K562 (cell line): ENCODE measurements around the gene APOBEC3A. TPM values are rescaled to one million over a fixed set of nuclear protein-coding genes. Genes with fewer than 3 reads are reported as not detected.

Experiments used
- ATAC-seq: fragments of 200-7000 bp; cut with Tn5 transposase; 3 replicates; pipeline ENCODE4 v1.9.1; 2020; ENCODE audit warnings: moderate library complexity
- BruUV-seq: library from RNA; stranded (reverse); fragments of 400-500 nt; replicated peaks from 2 replicates; lab custom pipeline; 2021; lab: Mats Ljungman, UMichigan
- CTCF ChIA-PET: fragments of 300-600 bp; formaldehyde crosslinking; extraction: SDS; loops from one replicate; lab custom pipeline; 2021; ENCODE audit warnings: low intra/inter-chr PET ratio; lab: Yijun Ruan, JAX
- POLR2A ChIA-PET: fragments of 300-600, 350-650 bp; sonication (Branson Sonifier 250); formaldehyde crosslinking; extraction: SDS; loops from one replicate; lab custom pipeline; 2021; ENCODE audit warnings: antibody characterized with exemption, inconsistent platforms; lab: Yijun Ruan, JAX
- DNase-seq, 4 experiments: peaks; one replicate each; pipeline versions ENCODE4 v3.0.0 to v3.0.0-alpha.2; 2011 to 2018; ENCODE audit warnings: low spot score in 3 of 4, mixed read lengths in 3 of 4; ENCODE audit errors: extremely low read depth in 1 of 4
- FAIRE-seq: peaks from 2 replicates; lab custom pipeline; 2011; peaks lifted over from hg19 to GRCh38; lab: Jason Lieb, UNC
- H2AFZ ChIP-seq: 2 replicates; pipeline ENCODE4 v1.6.0; 2011; ENCODE audit warnings: low read depth, low read length, control low read depth, inconsistent platforms
- H3K27ac ChIP-seq: fragments of 200-600 bp; 3 replicates; pipeline ENCODE4 v1.8.0; 2011; ENCODE audit warnings: low read depth, mild to moderate bottlenecking, control low read depth, inconsistent platforms, low read length, moderate library complexity, mixed read lengths; ENCODE audit errors: extremely low read depth
- H3K27me3 ChIP-seq, 2 experiments: fragments of 300-600 bp in 1 of 2; 2 replicates in 1 of 2; 3 replicates in 1 of 2; pipeline versions ENCODE4 v1.6.0 to v1.8.0; 2011; ENCODE audit warnings: inconsistent platforms in 2 of 2, low read length in 2 of 2, mild to moderate bottlenecking in 1 of 2, mixed read lengths in 1 of 2, moderate library complexity in 1 of 2; ENCODE audit not compliant: control insufficient read depth in 2 of 2, insufficient read depth in 2 of 2
- H3K36me3 ChIP-seq: fragments of 300-600 bp; 3 replicates; pipeline ENCODE4 v1.8.0; 2011; ENCODE audit warnings: mild to moderate bottlenecking, low read length, inconsistent platforms; ENCODE audit not compliant: control insufficient read depth, insufficient read depth
- H3K4me1 ChIP-seq, 2 experiments: fragments of 200-600 bp in 1 of 2; replicated peaks in 1 of 2; 2 replicates in 1 of 2; 3 replicates in 1 of 2; pipeline versions ENCODE4 v1.5.1 to v1.8.0; 2011; ENCODE audit warnings: inconsistent platforms in 2 of 2, low read length in 2 of 2, mild to moderate bottlenecking in 1 of 2, mixed read lengths in 1 of 2, moderate library complexity in 1 of 2; ENCODE audit not compliant: control insufficient read depth in 2 of 2, insufficient read depth in 2 of 2
- H3K4me2 ChIP-seq: 2 replicates; pipeline ENCODE4 v1.6.1; 2011; ENCODE audit warnings: low read length, control low read depth, inconsistent platforms, mixed read lengths; ENCODE audit not compliant: insufficient read depth
- H3K4me3 ChIP-seq: fragments of 200-600 bp; sonication (generic), shearing (Covaris generic); 2 replicates; pipeline ENCODE4 v1.5.1; 2016; ENCODE audit warnings: control low read depth, inconsistent platforms
- H3K79me2 ChIP-seq: fragments of 200-600 bp; 3 replicates; pipeline ENCODE4 v1.8.0; 2011; ENCODE audit warnings: low read length, inconsistent platforms; ENCODE audit not compliant: control insufficient read depth, insufficient read depth
- H3K9ac ChIP-seq, 2 experiments: 2 replicates each; pipeline versions ENCODE4 v1.6.0 to v1.6.1; 2011; ENCODE audit warnings: low read depth in 2 of 2, low read length in 2 of 2, control low read depth in 1 of 2, inconsistent platforms in 1 of 2, mild to moderate bottlenecking in 1 of 2, mixed read lengths in 1 of 2; ENCODE audit not compliant: insufficient read depth in 1 of 2
- H3K9me1 ChIP-seq: one replicate; pipeline ENCODE4 v1.6.0; 2011; ENCODE audit warnings: inconsistent platforms, mild to moderate bottlenecking, low read length, moderate library complexity; ENCODE audit not compliant: control insufficient read depth, insufficient read depth
- H3K9me3 ChIP-seq: replicated peaks from 2 replicates; pipeline ENCODE4 v1.5.1; 2011; ENCODE audit warnings: low read depth, low read length, inconsistent platforms; ENCODE audit not compliant: control insufficient read depth, insufficient read depth
- H4K20me1 ChIP-seq: replicated peaks from 2 replicates; pipeline ENCODE4 v1.6.1; 2011; ENCODE audit warnings: low read length, inconsistent platforms, mixed read lengths; ENCODE audit not compliant: control insufficient read depth, insufficient read depth
- EGR1 ChIP-seq: fragments of 450-650 bp; conservative IDR thresholded peaks from 2 replicates; pipeline ENCODE4 v1.6.1; 2017; ENCODE audit warnings: mild to moderate bottlenecking
- ELF2 ChIP-seq: fragments of 250-450 bp; sonication (Bioruptor Pico); IDR thresholded peaks from 2 replicates; pipeline ENCODE4 v1.5.0; 2021; ENCODE audit warnings: mild to moderate bottlenecking
- HBP1 ChIP-seq: fragments of 450-650 bp; formaldehyde crosslinking; IDR thresholded peaks from 2 replicates; pipeline ENCODE4 v1.4.0; 2022; ENCODE audit warnings: missing genetic modification characterization
- HMG20A ChIP-seq: fragments of 450-650 bp; formaldehyde crosslinking; conservative IDR thresholded peaks from 2 replicates; pipeline ENCODE4 v1.4.0; 2020; ENCODE audit warnings: mild to moderate bottlenecking, mixed read lengths
- KAT8 ChIP-seq: fragments of 450-650 bp; IDR thresholded peaks from 2 replicates; pipeline ENCODE4 v1.6.1; 2016; ENCODE audit warnings: low read depth, mild to moderate bottlenecking
- MAFF ChIP-seq: IDR thresholded peaks from 2 replicates; pipeline ENCODE4 v1.6.1; 2012; ENCODE audit warnings: low read length, improper control_type of control experiment
- RHOXF2B ChIP-seq: fragments of 250-450 bp; sonication (Bioruptor Pico); conservative IDR thresholded peaks from 2 replicates; pipeline ENCODE4 v1.5.1; 2021
- TAF7 ChIP-seq: fragments of 450-650 bp; IDR thresholded peaks from 2 replicates; pipeline ENCODE4 v1.6.1; 2016; ENCODE audit warnings: missing genetic modification characterization, missing compliant biosample characterization
- VEZF1 ChIP-seq: fragments of 200-800 bp; sonication (Bioruptor generic); IDR thresholded peaks from 2 replicates; pipeline ENCODE4 v1.6.1; 2017; ENCODE audit warnings: missing genetic modification characterization, missing compliant biosample characterization
- XRCC5 ChIP-seq: fragments of 200-400 bp; formaldehyde crosslinking; IDR thresholded peaks from 2 replicates; pipeline ENCODE4 v1.6.1; 2017; ENCODE audit warnings: low read depth, mild to moderate bottlenecking, low read length
- ZBTB17 ChIP-seq: fragments of 450-650 bp; formaldehyde crosslinking; IDR thresholded peaks from 2 replicates; pipeline ENCODE4 v1.4.0; 2020; ENCODE audit warnings: mild to moderate bottlenecking
- ZFX ChIP-seq: sonication (generic); formaldehyde crosslinking; IDR thresholded peaks from 2 replicates; pipeline ENCODE4 v1.8.0; 2022; ENCODE audit warnings: mild to moderate bottlenecking, missing genetic modification reagents, moderate library complexity
- ZNF311 ChIP-seq: fragments of 250-450 bp; sonication (Bioruptor Pico); IDR thresholded peaks from 2 replicates; pipeline ENCODE4 v1.4.0; 2020; ENCODE audit warnings: mild to moderate bottlenecking, moderate library complexity
- ZNF785 ChIP-seq: fragments of 250-450 bp; sonication (Bioruptor Pico); IDR thresholded peaks from 2 replicates; pipeline ENCODE4 v1.4.0; 2020; ENCODE audit warnings: mild to moderate bottlenecking
- WGBS: fragments of 100-300 bp; shearing (Covaris generic); methylation state at CpG from one replicate; pipeline ENCODE4 v1.1.6; 2016; ENCODE audit warnings: low coverage, mixed read lengths; ENCODE audit not compliant: insufficient coverage; ENCODE audit errors: missing lambda C conversion rate; 5-methylcytosine and 5-hydroxymethylcytosine counted together
- in situ Hi-C: fragments of 300-500 bp; cut with MboI; formaldehyde crosslinking; loops from 4 replicates; pipeline ENCODE4 v1.15.0; 2018; ENCODE audit warnings: inconsistent platforms, mixed read lengths
- intact Hi-C: fragments of 100-400 bp; cut with micrococcal nuclease; formaldehyde crosslinking; loops from 2 replicates; pipeline ENCODE4 v1.14.2; 2022
- polyA plus RNA-seq, 8 experiments: library from polyadenylated mRNA; depleted of rRNA in 4 of 8; stranded (reverse) in 5 of 8; unstranded in 3 of 8; fragments of >200 nt; fragmentation: Nextera tagmentation in 2 of 8; fragmentation: Illumina TruSeq in 1 of 8; extraction: Ambion mirVana in 2 of 8; extraction: Trizol in 1 of 8; gene quantifications; 2 replicates each; pipeline versions ENCODE4 v1.2.1 to v1.2.3, GENCODE V29; 2011 to 2014; ENCODE audit warnings: inconsistent platforms in 1 of 8, missing spikeins in 1 of 8
- total RNA-seq, 7 experiments: library from RNA; depleted of rRNA in 6 of 7; stranded (reverse); fragments of >200 nt in 6 of 7; fragmentation: Illumina TruSeq in 2 of 7; extraction: Trizol in 2 of 7; gene quantifications; 2 replicates each; pipeline versions ENCODE4 v1.2.1 to v1.2.3, GENCODE V29; 2011 to 2021; ENCODE audit warnings: low replicate concordance in 1 of 7

Gene APOBEC3A
- total and polyA plus RNA-seq, 9 of the 15 experiments (the other 6 are each of a cell fraction or from before 2014, with no cell fraction given), result 0.04 TPM; not detected in 8

- TF ChIP-seq HBP1 (CRISPR knock-in tag) (no peak), EGR1 (no peak), ZBTB17 (CRISPR knock-in tag) (no peak)
- TF ChIP-seq, all 486 proteins: peak for 0
Observed at GRCh38 chr22:38919631-38920190, 37.7 kb upstream of the APOBEC3A start (continued).

DNA sequence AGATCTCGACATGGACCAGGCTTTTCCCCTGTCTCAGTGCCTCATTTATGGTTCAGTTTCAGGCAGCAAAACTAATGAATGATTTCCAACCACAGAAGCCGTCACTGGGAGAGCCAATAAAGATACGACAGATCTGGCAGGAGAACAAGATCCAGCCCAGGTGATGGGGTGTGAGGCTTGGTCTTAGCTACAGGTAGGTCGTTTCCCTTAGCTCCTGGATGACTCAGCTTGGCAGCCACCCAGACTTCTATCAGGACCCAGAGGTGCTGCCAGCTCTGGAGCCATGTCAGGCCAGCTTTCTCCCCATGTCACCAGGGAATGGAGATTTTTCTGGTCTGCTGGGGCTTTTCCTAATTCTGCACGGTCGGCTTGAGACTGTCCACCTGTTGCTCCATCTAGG, 36.3 kb upstream of the APOBEC3A start:
- ATAC-seq (no peak), FAIRE-seq (no peak), DNase-seq (no peak)
- no peak overlapping the region for H3K4me3 ChIP-seq
- H3K4me2 ChIP-seq, result no peak overlapping the region
- no peak overlapping the region for H2AFZ ChIP-seq
- H3K9ac ChIP-seq, result no peak overlapping the region
- ChIA-PET CTCF (no interaction called here), POLR2A (interaction anchor here (0.5 to 0.6 kb wide), 2 partner anchors 38 to 1292 kb away, joined by 3 read pairs; no protein-coding TSS in a partner anchor)
- intact Hi-C loops, result loop anchor here (10.0 kb wide), 1 partner anchor 46 kb away; the partner anchor contains the start of gene CBX6
- TF ChIP-seq ELF2 (no peak), VEZF1 (CRISPR knock-in tag) (no peak), TAF7 (tag) (no peak), ZFX (no peak), KAT8 (no peak), RHOXF2B (CRISPR knock-in tag) (no peak), HMG20A (CRISPR knock-in tag) (no peak), ZNF311 (CRISPR knock-in tag) (no peak), MAFF (no peak), XRCC5 (no peak), ZNF785 (CRISPR knock-in tag) (no peak), HBP1 (CRISPR knock-in tag) (no peak)
- no peaks in the 10 kb centered on the region for H3K79me2 ChIP-seq
- H3K27ac ChIP-seq, result no peak overlapping the region
- in situ Hi-C loops, result no loop called here
- WGBS, result 5% methylated on average over 6 of the region's 6 CpGs
- no peaks in the 10 kb centered on the region for H4K20me1 ChIP-seq
- H3K4me1 ChIP-seq, result peaks cover 5 to 11% of the 10 kb centered on the region in 2 experiments; a peak in 4 of 5 replicates
- no peaks in the 10 kb centered on the region for H3K36me3 ChIP-seq
- H3K9me3 ChIP-seq, result no peaks in the 10 kb centered on the region
- no peaks in the 10 kb centered on the region for H3K9me1 ChIP-seq
- H3K27me3 ChIP-seq, result no peaks in the 10 kb centered on the region
- BruUV-seq, result no TSS peak
